Vagina (tissue), 2 donors: ENCODE data around the gene EPSTI1.

Experiments used
- POLR2A ChIP-seq, 2 donors: fragments of 450-650 bp; IDR thresholded peaks; one replicate each; pipeline ENCODE4 v1.6.1; 2017; ENCODE audit warnings: antibody characterized with exemption in 2 of 2, mild to moderate bottlenecking in 2 of 2, moderate library complexity in 2 of 2
- POLR2AphosphoS5 ChIP-seq, 2 donors: sonication (generic); formaldehyde crosslinking; IDR thresholded peaks; one replicate each; pipeline ENCODE4 v1.9.0; 2017; ENCODE audit warnings: antibody characterized with exemption in 2 of 2, mild to moderate bottlenecking in 2 of 2, low read depth in 1 of 2; ENCODE audit not compliant: insufficient read depth in 1 of 2
- TF ChIP-seq, protein P1 (sequence below), 3 experiments: fragments of 450-650 bp in 2 of 3; fragments of 200-600 bp in 1 of 3; sonication (generic) in 1 of 3; IDR thresholded peaks; one replicate each; pipeline ENCODE4 v1.5.1; 2017 to 2019; ENCODE audit warnings: antibody characterized with exemption in 3 of 3, mild to moderate bottlenecking in 2 of 3, moderate library complexity in 2 of 3

DNA sequence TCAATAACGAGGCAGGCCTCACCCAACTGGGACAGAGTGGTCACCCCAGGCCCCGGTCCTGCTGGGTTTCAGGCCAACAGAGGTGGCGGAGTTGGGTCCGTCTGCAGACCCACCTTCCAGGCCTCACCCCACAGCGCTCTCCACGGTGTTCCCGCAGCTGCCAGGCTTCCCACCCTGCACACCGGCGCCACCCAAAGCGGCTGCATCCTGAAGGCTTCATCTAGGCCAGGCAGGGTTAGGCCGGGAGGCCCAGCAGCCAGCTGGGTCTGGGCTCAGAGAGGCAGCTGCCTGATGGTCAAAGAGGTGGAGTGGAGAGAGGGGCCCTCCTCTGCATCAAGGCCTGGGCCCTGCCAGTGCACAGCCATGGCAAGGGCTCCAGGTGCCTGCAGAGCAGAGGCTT, 44.1 kb downstream of the EPSTI1 start:
- TF ChIP-seq, protein P1, sequence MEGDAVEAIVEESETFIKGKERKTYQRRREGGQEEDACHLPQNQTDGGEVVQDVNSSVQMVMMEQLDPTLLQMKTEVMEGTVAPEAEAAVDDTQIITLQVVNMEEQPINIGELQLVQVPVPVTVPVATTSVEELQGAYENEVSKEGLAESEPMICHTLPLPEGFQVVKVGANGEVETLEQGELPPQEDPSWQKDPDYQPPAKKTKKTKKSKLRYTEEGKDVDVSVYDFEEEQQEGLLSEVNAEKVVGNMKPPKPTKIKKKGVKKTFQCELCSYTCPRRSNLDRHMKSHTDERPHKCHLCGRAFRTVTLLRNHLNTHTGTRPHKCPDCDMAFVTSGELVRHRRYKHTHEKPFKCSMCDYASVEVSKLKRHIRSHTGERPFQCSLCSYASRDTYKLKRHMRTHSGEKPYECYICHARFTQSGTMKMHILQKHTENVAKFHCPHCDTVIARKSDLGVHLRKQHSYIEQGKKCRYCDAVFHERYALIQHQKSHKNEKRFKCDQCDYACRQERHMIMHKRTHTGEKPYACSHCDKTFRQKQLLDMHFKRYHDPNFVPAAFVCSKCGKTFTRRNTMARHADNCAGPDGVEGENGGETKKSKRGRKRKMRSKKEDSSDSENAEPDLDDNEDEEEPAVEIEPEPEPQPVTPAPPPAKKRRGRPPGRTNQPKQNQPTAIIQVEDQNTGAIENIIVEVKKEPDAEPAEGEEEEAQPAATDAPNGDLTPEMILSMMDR (IDR thresholded peaks at IDR 0.05) = no peak
- TF ChIP-seq POLR2A (IDR thresholded peaks at IDR 0.05) = no peak
- TF ChIP-seq POLR2AphosphoS5 (IDR thresholded peaks at IDR 0.05; ENCODE audit: insufficient read depth in 1 of 2, low read depth in 1 of 2) = no peak
